HUDEP-2 (cell line): ENCODE measurements around the gene DPEP2.
"Not testable (repeated sequence)": the region's sequence is repeated elsewhere in the genome, so short reads cannot be mapped to it uniquely, and the experiment has no call there.

Experiments used
- DNase-seq, 76 experiments: peaks; one replicate each; lab custom pipeline; 2025; ENCODE audit not compliant: unreplicated experiment in 76 of 76; lab: John Stamatoyannopoulos, UW

Gene DPEP2

GRCh38 chr16:68005786-68006286, 6.6 kb upstream of the DPEP2 start:
- DNase-seq: peak in 5 of 76 experiments; percentile 3 to 24 (median 12)

DNA sequence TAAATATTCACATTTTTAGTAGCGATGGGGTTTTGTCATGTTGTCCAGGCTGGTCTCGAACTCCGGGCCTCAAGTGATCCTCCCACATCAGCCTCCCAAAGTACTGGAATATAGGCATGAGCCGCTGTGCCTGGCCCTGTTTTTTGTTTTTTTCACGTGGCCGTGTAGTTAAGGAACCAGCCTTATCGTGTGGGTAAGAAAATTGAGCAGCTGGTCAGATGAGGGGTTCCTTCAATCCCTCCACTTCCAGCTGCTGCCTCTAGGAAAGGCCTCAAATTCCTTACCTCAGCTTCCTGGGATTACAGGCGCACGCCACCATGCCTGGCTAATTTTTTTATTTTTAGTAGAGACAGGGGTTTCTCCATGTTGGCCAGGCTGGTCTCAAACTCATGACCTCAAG, 5.9 kb upstream of the DPEP2 start:
- DNase-seq: no peak

DNA sequence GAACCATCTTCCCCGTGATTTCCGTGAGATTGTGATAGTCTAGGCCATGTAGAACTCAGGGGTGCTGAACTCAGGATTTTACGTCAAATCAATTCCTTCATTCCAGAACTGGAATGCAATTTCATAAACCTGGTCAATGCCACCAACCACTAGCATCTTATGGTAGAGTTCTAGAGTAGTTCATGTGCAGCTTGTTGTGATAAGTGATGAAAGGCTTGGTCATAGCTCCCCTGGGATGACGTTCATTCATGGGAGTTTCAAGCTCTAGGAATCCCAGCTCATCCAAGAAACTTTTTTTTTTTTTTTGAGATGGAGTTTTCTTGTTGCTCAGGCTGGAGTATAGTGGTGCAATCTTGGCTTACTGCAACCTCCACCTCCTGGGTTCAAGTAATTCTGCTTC, 3.7 kb upstream of the DPEP2 start:
- DNase-seq: no peak

GRCh38 chr16:68000450-68000849, 1.2 kb upstream of the DPEP2 start:
- no peak for DNase-seq

DNA sequence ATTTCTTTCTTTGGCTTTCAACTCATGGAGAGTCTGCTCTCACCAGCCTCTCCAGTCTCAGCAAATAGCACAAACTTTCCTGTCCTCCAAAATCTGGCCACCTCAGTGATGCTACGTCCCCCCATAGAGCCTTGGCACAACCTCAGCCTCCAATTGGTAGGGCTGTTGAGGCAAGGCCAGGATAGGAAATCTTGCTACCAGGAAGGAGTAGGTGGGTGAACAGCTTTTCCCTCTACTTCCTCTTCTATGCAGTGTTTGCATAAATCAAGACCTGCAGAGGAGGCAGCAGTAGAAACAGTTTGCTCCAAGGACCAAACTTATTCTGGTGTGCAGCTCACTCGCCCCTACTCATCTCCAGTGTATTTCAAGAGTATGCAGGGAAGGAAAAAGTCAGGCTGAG, 701 bp upstream of the DPEP2 start:
- DNase-seq: no peak

- DNase-seq: not testable (repeated sequence)
Observed at GRCh38 chr16:67998231-67998778, 979 bp downstream of the DPEP2 start.

GRCh38 chr16:67996666-67997065, 2.6 kb downstream of the DPEP2 start:
- peak in 32 of 76 experiments; percentile 3 to 65 (median 31) for DNase-seq

GRCh38 chr16:67995423-67995822, 3.9 kb downstream of the DPEP2 start:
- peak in 10 of 76 experiments; percentile 10 to 40 (median 21) for DNase-seq

DNA sequence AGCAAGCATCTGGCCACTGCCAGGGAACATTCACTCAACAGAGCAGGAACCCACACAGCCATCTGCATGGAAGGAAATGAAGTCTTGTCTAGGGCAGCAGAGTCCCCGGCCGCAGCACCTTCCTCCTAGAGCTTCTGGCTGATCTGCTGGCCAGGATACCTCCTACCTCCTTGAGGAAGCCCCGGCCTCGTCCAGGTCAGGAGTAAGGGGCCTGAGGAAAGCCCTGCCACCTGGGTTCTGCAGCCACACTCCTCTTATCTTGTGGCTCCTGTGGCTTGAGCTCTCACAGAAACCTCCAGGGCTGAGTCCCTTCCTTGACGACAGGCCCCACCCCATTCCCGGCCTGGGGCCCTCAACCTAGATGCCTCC, 5.3 kb downstream of the DPEP2 start:
- DNase-seq: peak in 13 of 76 experiments; percentile 2 to 65 (median 36)

DNA sequence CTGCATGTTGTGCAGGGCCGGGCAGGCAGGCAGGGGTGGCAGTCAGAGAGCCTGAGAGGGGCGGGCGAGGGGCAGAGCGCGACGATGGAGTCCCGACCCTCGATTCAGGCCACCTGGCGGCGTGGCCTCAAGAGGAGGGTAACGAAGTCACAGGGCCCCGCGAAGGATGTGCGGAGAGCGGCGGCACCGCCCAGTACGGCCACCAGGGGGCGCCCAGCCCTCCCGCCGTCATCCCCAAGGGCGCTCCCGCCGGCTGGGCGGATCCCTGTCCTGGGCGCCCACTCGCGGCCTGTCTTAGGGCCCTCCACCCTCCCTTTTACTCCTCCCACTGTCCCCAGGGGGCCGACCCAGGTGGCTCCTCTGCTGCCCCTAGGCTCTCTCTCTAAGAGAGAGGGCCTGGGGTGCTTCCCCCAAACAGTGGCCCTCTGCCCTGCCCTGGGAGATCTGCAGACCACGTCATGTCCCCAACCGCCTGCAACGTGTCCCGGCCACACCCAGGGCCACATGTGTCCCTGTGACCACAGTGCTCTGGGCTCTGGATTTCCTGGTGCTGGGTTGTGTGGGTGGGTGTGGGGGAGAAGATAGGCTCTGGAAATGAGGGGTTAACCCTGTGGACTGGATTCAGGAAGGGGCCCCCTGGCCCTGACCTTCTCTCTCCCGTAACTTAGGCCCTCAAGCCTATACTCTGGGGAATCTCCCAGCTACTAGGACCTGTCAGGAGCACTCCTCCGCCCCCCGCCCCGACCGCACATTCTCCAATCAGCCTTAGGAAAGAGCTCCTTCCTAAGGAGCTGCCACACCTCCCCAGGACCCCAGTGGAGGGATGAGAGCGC, 5.9 kb downstream of the DPEP2 start:
- peak in 73 of 76 experiments; percentile 38 to 94 (median 82) for DNase-seq

GRCh38 chr16:67992661-67993206, 6.5 kb downstream of the DPEP2 start:
- DNase-seq: no peak

- no peak for DNase-seq
Observed at GRCh38 chr16:67990018-67990386, 9.3 kb downstream of the DPEP2 start.

- DNase-seq: no peak
Observed at GRCh38 chr16:67989322-67990017, 9.8 kb downstream of the DPEP2 start.

GRCh38 chr16:67988675-67989074, 10.6 kb downstream of the DPEP2 start:
- DNase-seq: no peak

GRCh38 chr16:67987460-67988160, 11.7 kb downstream of the DPEP2 start:
- no peak for DNase-seq

GRCh38 chr16:67986949-67987348, 12.3 kb downstream of the DPEP2 start:
- no peak for DNase-seq

DNA sequence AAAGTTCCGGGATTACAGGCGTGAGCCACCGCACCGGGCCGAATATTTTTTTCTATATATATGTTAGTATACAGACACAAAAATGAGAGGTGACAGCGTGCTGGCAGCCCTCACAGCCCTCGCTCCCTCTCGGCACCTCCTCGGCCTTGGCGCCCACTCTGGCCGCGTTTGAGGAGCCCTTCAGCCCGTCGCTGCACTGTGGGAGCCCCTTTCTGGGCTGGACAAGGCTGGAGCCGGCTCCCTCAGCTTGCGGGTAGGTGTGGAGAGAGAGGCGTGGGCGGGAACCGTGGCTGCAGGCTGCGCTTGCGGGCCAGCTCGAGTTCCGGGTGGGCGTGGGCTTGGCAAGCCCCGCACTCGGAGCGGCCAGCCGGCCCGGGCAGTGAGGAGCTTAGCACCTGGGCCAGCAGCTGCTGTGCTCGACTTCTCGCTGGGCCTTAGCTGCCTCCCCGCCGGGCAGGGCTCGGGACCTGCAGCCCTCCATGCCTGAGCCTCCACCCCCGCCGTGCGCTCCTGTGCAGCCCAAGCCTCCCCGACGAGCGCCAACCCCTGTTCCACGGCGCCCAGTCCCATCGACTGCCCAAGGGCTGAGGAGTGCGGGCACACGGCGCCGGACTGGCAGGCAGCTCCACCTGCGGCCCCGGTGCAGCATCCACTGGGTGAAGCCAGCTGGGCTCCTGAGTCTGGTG, 17.1 kb downstream of the DPEP2 start:
- no peak for DNase-seq

- DNase-seq: peak in 5 of 76 experiments; percentile 3 to 31 (median 13)
Observed at GRCh38 chr16:67979955-67980678, 19.2 kb downstream of the DPEP2 start, which contains the start of gene DPEP3. TSS of gene DPEP3 (minus strand) at chr16:67980499. CDS start at chr16:67980380, 119 bp downstream.
